Right cardiac atrium (tissue), 5 donors: ENCODE results near the gene CACNG4. TPM values are rescaled to one million over a fixed set of nuclear protein-coding genes. Genes with fewer than 3 reads are reported as not detected.
A peak's percentile ranks its signal among the peaks of the same experiment; 100 is the strongest.

Experiments
- ATAC-seq, 2 donors: fragments of 200-7000 bp; cut with Tn5 transposase; one replicate each; pipeline versions ENCODE4 v1.8.0 to v1.9.1; 2020; ENCODE audit warnings: moderate library complexity in 2 of 2, mild to moderate bottlenecking in 1 of 2
- DNase-seq, 3 donors: peaks; one replicate each; pipeline ENCODE4 v3.0.0-alpha.2; 2020
- H3K27ac ChIP-seq: one replicate; pipeline ENCODE4 v1.5.1; 2013; ENCODE audit warnings: mild to moderate bottlenecking, low read length, control low read depth, moderate library complexity
- H3K27me3 ChIP-seq: one replicate; pipeline ENCODE4 v1.6.1; 2013; ENCODE audit not compliant: control insufficient read depth, insufficient read depth
- H3K4me1 ChIP-seq: one replicate; pipeline ENCODE4 v1.6.1; 2013; ENCODE audit warnings: low read length; ENCODE audit not compliant: control insufficient read depth, insufficient read depth
- H3K4me3 ChIP-seq: one replicate; pipeline ENCODE4 v1.5.1; 2013; ENCODE audit warnings: low read length, control low read depth
- H3K9me3 ChIP-seq: one replicate; pipeline ENCODE4 v1.6.1; 2013; ENCODE audit warnings: low read length; ENCODE audit not compliant: control insufficient read depth
- WGBS: extraction: QIAGEN DNeasy Blood & Tissue Kit; methylation state at CpG from one replicate; pipeline ENCODE4 v1.1.7; 2013; 5-methylcytosine and 5-hydroxymethylcytosine counted together
- intact Hi-C, 4 donors: fragments of 100-400 bp; cut with DNase I; formaldehyde crosslinking; loops; one replicate each; pipeline versions ENCODE4 v1.11.0 to v1.14.0; 2022 to 2023
- polyA plus RNA-seq: library from polyadenylated mRNA; stranded (reverse); fragments of 200-250 nt; gene quantifications from one replicate; pipeline ENCODE4 v1.2.3, GENCODE V29; 2013
- total RNA-seq, 4 donors: library from RNA; stranded (reverse); fragmentation: NEBNext Ultra II Directional; extraction: Animal tissue kit (Norgen Biotek cat#: 25700); gene quantifications; one replicate each; pipeline ENCODE4 v1.2.1, GENCODE V29; 2021
- donor health status: healthy with polysubstance abuse.
- donor health status: DM: no; HTN: yes; CAD: no.
- donor health status: DM: no; HTN: no; CAD: no.
- donor health status: DM: no; HTN: yes; CAD: no; lungs with severe emphysema.
- donor health status: DM: yes; HTN: yes; CAD: no.

CACNG4 gene
- total and polyA plus RNA-seq, 5 donors = 0.09 to 0.16 (median 0.14) TPM; not detected in 2

- no peak for ATAC-seq
- intact Hi-C loops = no loop called here
- Histone ChIP-seq H3K4me3 (no peak overlapping the region), H3K27me3 (no peaks in the 10 kb centered on the region), H3K9me3 (no peaks in the 10 kb centered on the region), H3K27ac (no peak overlapping the region), H3K4me1 (no peaks in the 10 kb centered on the region)
- no peak for DNase-seq
- WGBS = 87% methylated on average over 12 of the region's 12 CpGs
Observed at GRCh38 chr17:67018471-67019434, 54.2 kb downstream of the CACNG4 start.

GRCh38 chr17:67019809-67020208 lies 55.3 kb downstream of the CACNG4 start:
- WGBS = 81% methylated on average over 8 of the region's 8 CpGs
- Histone ChIP-seq H3K27ac (no peak overlapping the region), H3K4me3 (no peak overlapping the region), H3K9me3 (no peaks in the 10 kb centered on the region), H3K4me1 (no peaks in the 10 kb centered on the region), H3K27me3 (no peaks in the 10 kb centered on the region)
- ATAC-seq (no peak), DNase-seq (no peak)
- intact Hi-C loops = no loop called here

- intact Hi-C loops = no loop called here
- Histone ChIP-seq H3K27ac (no peak overlapping the region), H3K27me3 (no peaks in the 10 kb centered on the region), H3K9me3 (no peaks in the 10 kb centered on the region), H3K4me1 (no peaks in the 10 kb centered on the region), H3K4me3 (no peak overlapping the region)
- no peak for DNase-seq
- 71% methylated on average over 11 of the region's 11 CpGs for WGBS
- ATAC-seq = no peak
Observed at GRCh38 chr17:67020293-67020766, 55.8 kb downstream of the CACNG4 start.

GRCh38 chr17:67021196-67021595 lies 56.7 kb downstream of the CACNG4 start:
- no peak for ATAC-seq
- WGBS = 90% methylated on average over 7 of the region's 7 CpGs
- intact Hi-C loops = no loop called here
- H3K27me3 ChIP-seq = no peaks in the 10 kb centered on the region
- no peak overlapping the region for H3K27ac ChIP-seq
- no peak for DNase-seq
- no peaks in the 10 kb centered on the region for H3K4me1 ChIP-seq
- no peaks in the 10 kb centered on the region for H3K9me3 ChIP-seq
- no peak overlapping the region for H3K4me3 ChIP-seq

- no peaks in the 10 kb centered on the region for H3K27me3 ChIP-seq
- H3K9me3 ChIP-seq = no peaks in the 10 kb centered on the region
- intact Hi-C loops = no loop called here
- no peaks in the 10 kb centered on the region for H3K4me1 ChIP-seq
- H3K4me3 ChIP-seq = no peak overlapping the region
- no peak for ATAC-seq
- 79% methylated on average over 16 of the region's 16 CpGs for WGBS
- DNase-seq = no peak
- H3K27ac ChIP-seq = no peak overlapping the region
Observed at GRCh38 chr17:67021743-67022450, 57.4 kb downstream of the CACNG4 start.

- no peak for DNase-seq
- WGBS = 83% methylated on average over 12 of the region's 12 CpGs
- Histone ChIP-seq H3K4me1 (no peaks in the 10 kb centered on the region), H3K9me3 (no peaks in the 10 kb centered on the region), H3K4me3 (no peak overlapping the region), H3K27me3 (no peaks in the 10 kb centered on the region), H3K27ac (no peak overlapping the region)
- intact Hi-C loops = no loop called here
- no peak for ATAC-seq
Observed at GRCh38 chr17:67022451-67022810, 57.9 kb downstream of the CACNG4 start.

- WGBS = 93% methylated on average over 17 of the region's 17 CpGs
- Histone ChIP-seq H3K27me3 (no peaks in the 10 kb centered on the region), H3K9me3 (no peaks in the 10 kb centered on the region), H3K27ac (no peak overlapping the region), H3K4me3 (no peak overlapping the region), H3K4me1 (no peaks in the 10 kb centered on the region)
- DNase-seq (no peak), ATAC-seq (no peak)
- intact Hi-C loops = no loop called here
Observed at GRCh38 chr17:67024736-67025135, 60.2 kb downstream of the CACNG4 start.

- WGBS = 87% methylated on average over 20 of the region's 20 CpGs
- no peaks in the 10 kb centered on the region for H3K27me3 ChIP-seq
- no peak for DNase-seq
Observed at GRCh38 chr17:67025216-67025792, 60.8 kb downstream of the CACNG4 start.

GRCh38 chr17:67026341-67026740 lies 61.8 kb downstream of the CACNG4 start:
- Histone ChIP-seq H3K27ac (no peak overlapping the region), H3K4me3 (no peak overlapping the region), H3K4me1 (no peaks in the 10 kb centered on the region), H3K9me3 (no peaks in the 10 kb centered on the region), H3K27me3 (no peaks in the 10 kb centered on the region)
- ATAC-seq (no peak), DNase-seq (no peak)
- 88% methylated on average over 2 of the region's 2 CpGs for WGBS
- intact Hi-C loops = no loop called here

More at GRCh38 chr17:67025216-67025792, 60.8 kb downstream of the CACNG4 start:
- Histone ChIP-seq H3K9me3 (no peaks in the 10 kb centered on the region), H3K4me1 (no peaks in the 10 kb centered on the region), H3K27ac (no peak overlapping the region), H3K4me3 (no peak overlapping the region)
- peak; percentile 7 to 18 for ATAC-seq
- intact Hi-C loops = no loop called here

- 80% methylated on average over 12 of the region's 12 CpGs for WGBS
- H3K4me1 ChIP-seq = no peaks in the 10 kb centered on the region
- DNase-seq = peak in 1 of 3 donors; percentile 54
- peak; percentile 57 to 73 for ATAC-seq
- H3K4me3 ChIP-seq = no peak overlapping the region
- H3K27me3 ChIP-seq = no peaks in the 10 kb centered on the region
- no peak overlapping the region for H3K27ac ChIP-seq
- no peaks in the 10 kb centered on the region for H3K9me3 ChIP-seq
- intact Hi-C loops = no loop called here
Observed at GRCh38 chr17:67027031-67027628, 62.6 kb downstream of the CACNG4 start.
